K562 (cell line): Measurements from ENCODE around the gene COX6B1. TPM values are rescaled to one million over a fixed set of nuclear protein-coding genes. Genes with fewer than 3 reads are reported as not detected.

Experiments used
- ATAC-seq: fragments of 200-7000 bp; cut with Tn5 transposase; 3 replicates; pipeline ENCODE4 v1.9.1; 2020; ENCODE audit warnings: moderate library complexity
- BruUV-seq: library from RNA; stranded (reverse); fragments of 400-500 nt; replicated peaks from 2 replicates; lab custom pipeline; 2021; lab: Mats Ljungman, UMichigan
- CTCF ChIA-PET: fragments of 300-600 bp; formaldehyde crosslinking; extraction: SDS; loops from one replicate; lab custom pipeline; 2021; ENCODE audit warnings: low intra/inter-chr PET ratio; lab: Yijun Ruan, JAX
- POLR2A ChIA-PET: fragments of 300-600, 350-650 bp; sonication (Branson Sonifier 250); formaldehyde crosslinking; extraction: SDS; loops from one replicate; lab custom pipeline; 2021; ENCODE audit warnings: antibody characterized with exemption, inconsistent platforms; lab: Yijun Ruan, JAX
- DNase-seq, 4 experiments: peaks; one replicate each; pipeline versions ENCODE4 v3.0.0 to v3.0.0-alpha.2; 2011 to 2018; ENCODE audit warnings: low spot score in 3 of 4, mixed read lengths in 3 of 4; ENCODE audit errors: extremely low read depth in 1 of 4
- FAIRE-seq: peaks from 2 replicates; lab custom pipeline; 2011; peaks lifted over from hg19 to GRCh38; lab: Jason Lieb, UNC
- H2AFZ ChIP-seq: 2 replicates; pipeline ENCODE4 v1.6.0; 2011; ENCODE audit warnings: low read depth, low read length, control low read depth, inconsistent platforms
- H3K27ac ChIP-seq: fragments of 200-600 bp; 3 replicates; pipeline ENCODE4 v1.8.0; 2011; ENCODE audit warnings: low read depth, mild to moderate bottlenecking, control low read depth, inconsistent platforms, low read length, moderate library complexity, mixed read lengths; ENCODE audit errors: extremely low read depth
- H3K27me3 ChIP-seq, 2 experiments: fragments of 300-600 bp in 1 of 2; 2 replicates in 1 of 2; 3 replicates in 1 of 2; pipeline versions ENCODE4 v1.6.0 to v1.8.0; 2011; ENCODE audit warnings: inconsistent platforms in 2 of 2, low read length in 2 of 2, mild to moderate bottlenecking in 1 of 2, mixed read lengths in 1 of 2, moderate library complexity in 1 of 2; ENCODE audit not compliant: control insufficient read depth in 2 of 2, insufficient read depth in 2 of 2
- H3K36me3 ChIP-seq: fragments of 300-600 bp; 3 replicates; pipeline ENCODE4 v1.8.0; 2011; ENCODE audit warnings: mild to moderate bottlenecking, low read length, inconsistent platforms; ENCODE audit not compliant: control insufficient read depth, insufficient read depth
- H3K4me1 ChIP-seq, 2 experiments: fragments of 200-600 bp in 1 of 2; replicated peaks in 1 of 2; 2 replicates in 1 of 2; 3 replicates in 1 of 2; pipeline versions ENCODE4 v1.5.1 to v1.8.0; 2011; ENCODE audit warnings: inconsistent platforms in 2 of 2, low read length in 2 of 2, mild to moderate bottlenecking in 1 of 2, mixed read lengths in 1 of 2, moderate library complexity in 1 of 2; ENCODE audit not compliant: control insufficient read depth in 2 of 2, insufficient read depth in 2 of 2
- H3K4me2 ChIP-seq: 2 replicates; pipeline ENCODE4 v1.6.1; 2011; ENCODE audit warnings: low read length, control low read depth, inconsistent platforms, mixed read lengths; ENCODE audit not compliant: insufficient read depth
- H3K4me3 ChIP-seq: fragments of 200-600 bp; sonication (generic), shearing (Covaris generic); 2 replicates; pipeline ENCODE4 v1.5.1; 2016; ENCODE audit warnings: control low read depth, inconsistent platforms
- H3K79me2 ChIP-seq: fragments of 200-600 bp; 3 replicates; pipeline ENCODE4 v1.8.0; 2011; ENCODE audit warnings: low read length, inconsistent platforms; ENCODE audit not compliant: control insufficient read depth, insufficient read depth
- H3K9ac ChIP-seq, 2 experiments: 2 replicates each; pipeline versions ENCODE4 v1.6.0 to v1.6.1; 2011; ENCODE audit warnings: low read depth in 2 of 2, low read length in 2 of 2, control low read depth in 1 of 2, inconsistent platforms in 1 of 2, mild to moderate bottlenecking in 1 of 2, mixed read lengths in 1 of 2; ENCODE audit not compliant: insufficient read depth in 1 of 2
- H3K9me1 ChIP-seq: one replicate; pipeline ENCODE4 v1.6.0; 2011; ENCODE audit warnings: inconsistent platforms, mild to moderate bottlenecking, low read length, moderate library complexity; ENCODE audit not compliant: control insufficient read depth, insufficient read depth
- H3K9me3 ChIP-seq: replicated peaks from 2 replicates; pipeline ENCODE4 v1.5.1; 2011; ENCODE audit warnings: low read depth, low read length, inconsistent platforms; ENCODE audit not compliant: control insufficient read depth, insufficient read depth
- H4K20me1 ChIP-seq: replicated peaks from 2 replicates; pipeline ENCODE4 v1.6.1; 2011; ENCODE audit warnings: low read length, inconsistent platforms, mixed read lengths; ENCODE audit not compliant: control insufficient read depth, insufficient read depth
- ARNT ChIP-seq, 2 experiments: fragments of 450-650 bp; IDR thresholded peaks; 2 replicates each; pipeline ENCODE4 v1.6.1; 2016; ENCODE audit warnings: mild to moderate bottlenecking in 1 of 2
- FOS ChIP-seq: IDR thresholded peaks from 3 replicates; pipeline ENCODE4 v1.6.1; 2011; ENCODE audit not compliant: insufficient read length; ENCODE audit errors: extremely low read depth
- FOXP4 ChIP-seq: sonication (generic); formaldehyde crosslinking; IDR thresholded peaks from 2 replicates; pipeline ENCODE4 v1.8.0; 2022; ENCODE audit warnings: mild to moderate bottlenecking, missing genetic modification reagents, borderline replicate concordance
- RBFOX2 ChIP-seq: fragments of 200-400 bp; formaldehyde crosslinking; IDR thresholded peaks from 2 replicates; pipeline ENCODE4 v1.6.1; 2017; ENCODE audit warnings: low read depth, mild to moderate bottlenecking, low read length, moderate library complexity
- SLC30A9 ChIP-seq: fragments of 250-450 bp; sonication (Bioruptor Pico); IDR thresholded peaks from 2 replicates; pipeline ENCODE4 v1.8.0; 2022; ENCODE audit warnings: mild to moderate bottlenecking, moderate library complexity
- ZBTB33 ChIP-seq: sonication (generic); formaldehyde crosslinking; IDR thresholded peaks from 2 replicates; pipeline ENCODE4 v1.8.1; 2023; ENCODE audit warnings: mild to moderate bottlenecking, missing genetic modification reagents
- ZC3H4 ChIP-seq: sonication (generic); formaldehyde crosslinking; IDR thresholded peaks from 2 replicates; pipeline ENCODE4 v1.9.0; 2021; ENCODE audit warnings: missing genetic modification reagents, borderline replicate concordance
- WGBS: fragments of 100-300 bp; shearing (Covaris generic); methylation state at CpG from one replicate; pipeline ENCODE4 v1.1.6; 2016; ENCODE audit warnings: low coverage, mixed read lengths; ENCODE audit not compliant: insufficient coverage; ENCODE audit errors: missing lambda C conversion rate; 5-methylcytosine and 5-hydroxymethylcytosine counted together
- in situ Hi-C: fragments of 300-500 bp; cut with MboI; formaldehyde crosslinking; loops from 4 replicates; pipeline ENCODE4 v1.15.0; 2018; ENCODE audit warnings: inconsistent platforms, mixed read lengths
- intact Hi-C: fragments of 100-400 bp; cut with micrococcal nuclease; formaldehyde crosslinking; loops from 2 replicates; pipeline ENCODE4 v1.14.2; 2022
- polyA plus RNA-seq, 8 experiments: library from polyadenylated mRNA; depleted of rRNA in 4 of 8; stranded (reverse) in 5 of 8; unstranded in 3 of 8; fragments of >200 nt; fragmentation: Nextera tagmentation in 2 of 8; fragmentation: Illumina TruSeq in 1 of 8; extraction: Ambion mirVana in 2 of 8; extraction: Trizol in 1 of 8; gene quantifications; 2 replicates each; pipeline versions ENCODE4 v1.2.1 to v1.2.3, GENCODE V29; 2011 to 2014; ENCODE audit warnings: inconsistent platforms in 1 of 8, missing spikeins in 1 of 8
- total RNA-seq, 7 experiments: library from RNA; depleted of rRNA in 6 of 7; stranded (reverse); fragments of >200 nt in 6 of 7; fragmentation: Illumina TruSeq in 2 of 7; extraction: Trizol in 2 of 7; gene quantifications; 2 replicates each; pipeline versions ENCODE4 v1.2.1 to v1.2.3, GENCODE V29; 2011 to 2021; ENCODE audit warnings: low replicate concordance in 1 of 7

Gene COX6B1
- total and polyA plus RNA-seq, 9 of the 15 experiments (the other 6 are each of a cell fraction or from before 2014, with no cell fraction given) = 777 to 2,393 (median 1,219) TPM

GRCh38 chr19:35637165-35637564 lies 11.0 kb upstream of the COX6B1 start:
- Histone ChIP-seq H3K27ac (no peak overlapping the region), H3K9me3 (no peaks in the 10 kb centered on the region), H3K9me1 (no peaks in the 10 kb centered on the region)
- 88% methylated on average over 22 of the region's 25 CpGs for WGBS
- in situ Hi-C loops = no loop called here
- DNase-seq = no peak
- TF ChIP-seq RBFOX2 (peak; percentile 52), FOS (no peak), FOXP4 (CRISPR knock-in tag) (no peak), ARNT (IDR thresholded peaks at IDR 0.05) (no peak), SLC30A9 (no peak), ZBTB33 (CRISPR knock-in tag) (peak; percentile 47; the same call in 1 of the 2 replicates), ZC3H4 (CRISPR knock-in tag) (no peak)
- TF ChIP-seq, all 486 proteins: peak for 2
- H4K20me1 ChIP-seq = no peaks in the 10 kb centered on the region
- ATAC-seq (no peak), FAIRE-seq (no peak)
- H3K79me2 ChIP-seq = no peaks in the 10 kb centered on the region
- POLR2A ChIA-PET = interaction anchor here (0.6 to 1.8 kb wide), 6 partner anchors 9 to 321 kb away, joined by 3 to 13 read pairs (median 3); partner anchors contain the start of genes COX6B1 and HAUS5
- H3K36me3 ChIP-seq = peaks cover 60% of the 10 kb centered on the region
- CTCF ChIA-PET = no interaction called here
- H3K27me3 ChIP-seq = no peaks in the 10 kb centered on the region
- H2AFZ ChIP-seq = no peak overlapping the region
- no peak overlapping the region for H3K4me2 ChIP-seq
- BruUV-seq = no TSS peak
- intact Hi-C loops = no loop called here
- no peak overlapping the region for H3K4me3 ChIP-seq
- H3K9ac ChIP-seq = no peak overlapping the region
- H3K4me1 ChIP-seq = peaks cover 11 to 21% of the 10 kb centered on the region in 2 experiments; a peak in 4 of 5 replicates
